ENCODE results near the gene PTPRF.

DNA sequence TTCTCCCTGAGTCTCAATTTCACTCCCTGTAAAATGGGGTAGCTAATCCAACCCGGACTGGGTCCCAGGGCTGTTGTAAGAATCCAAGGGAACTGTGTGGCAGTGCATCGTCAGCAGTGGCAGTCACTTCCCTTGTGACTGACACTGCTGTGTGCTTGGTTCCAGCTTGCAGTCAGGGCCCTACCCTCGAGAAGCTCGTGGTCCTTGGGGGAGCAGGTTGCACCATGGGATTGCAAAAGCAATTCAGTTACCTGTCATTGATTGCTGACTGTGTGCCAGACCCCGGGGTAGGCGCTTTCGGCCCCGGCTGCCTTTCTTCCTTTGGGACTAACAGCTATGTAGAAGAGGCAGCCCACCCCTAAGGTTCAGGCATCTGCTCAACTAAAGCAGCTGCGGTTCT is 2.9 kb downstream of the PTPRF start:
- TF ChIP-seq CTCF (IDR thresholded peaks at IDR 0.05) (no peak), POLR2A (IDR thresholded peaks at IDR 0.05) (no peak)
